Natural killer cell (primary cell): ENCODE results near the gene FHOD3. TPM values are rescaled to one million over a fixed set of nuclear protein-coding genes. Genes with fewer than 3 reads are reported as not detected.

Experiments used
- ATAC-seq, 3 donors: fragments of 150-1000 bp in 2 of 3; fragments of 200-7000 bp in 1 of 3; cut with Tn5 transposase; 1 replicate in 1 of 3; 2 replicates in 2 of 3; pipeline ENCODE4 v1.10.0; 2021; ENCODE audit warnings: mild to moderate bottlenecking in 2 of 3, moderate library complexity in 2 of 3
- DNase-seq, 2 donors: peaks; one replicate each; pipeline versions ENCODE4 v3.0.0 to v3.0.0-alpha.2; 2013 to 2021; ENCODE audit warnings: mixed read lengths in 1 of 2
- H3K27ac ChIP-seq: one replicate; pipeline ENCODE4 v1.5.1; 2013; ENCODE audit warnings: mild to moderate bottlenecking, low read length
- H3K27me3 ChIP-seq: one replicate; pipeline ENCODE4 v1.6.1; 2013; ENCODE audit warnings: low read length; ENCODE audit not compliant: control insufficient read depth, insufficient read depth
- H3K36me3 ChIP-seq: one replicate; pipeline ENCODE4 v1.6.1; 2013; ENCODE audit warnings: low read length; ENCODE audit not compliant: control insufficient read depth, insufficient read depth
- H3K4me1 ChIP-seq: one replicate; pipeline ENCODE4 v1.6.1; 2013; ENCODE audit warnings: low read length; ENCODE audit not compliant: control insufficient read depth, insufficient read depth
- H3K4me3 ChIP-seq: one replicate; pipeline ENCODE4 v1.5.1; 2013; ENCODE audit warnings: low read length
- H3K9me3 ChIP-seq: one replicate; pipeline ENCODE4 v1.6.1; 2013; ENCODE audit warnings: low read length; ENCODE audit not compliant: control insufficient read depth, insufficient read depth
- H3K27ac Mint-ChIP-seq, 2 donors: one replicate each; pipeline ENCODE4 v1.8.0; 2022; ENCODE audit warnings: mild to moderate bottlenecking in 2 of 2, mixed read lengths in 2 of 2, moderate library complexity in 1 of 2
- H3K27me3 Mint-ChIP-seq, 2 donors: one replicate each; pipeline ENCODE4 v1.8.0; 2022; ENCODE audit warnings: low read depth in 2 of 2, mixed read lengths in 2 of 2
- H3K36me3 Mint-ChIP-seq: one replicate; pipeline ENCODE4 v1.8.0; 2022; ENCODE audit warnings: mixed read lengths
- H3K4me1 Mint-ChIP-seq, 2 donors: one replicate each; pipeline ENCODE4 v1.8.0; 2022; ENCODE audit warnings: mixed read lengths in 2 of 2
- H3K4me3 Mint-ChIP-seq: one replicate; pipeline ENCODE4 v1.8.0; 2022; ENCODE audit warnings: mild to moderate bottlenecking, moderate library complexity, mixed read lengths
- H3K9me3 Mint-ChIP-seq, 2 donors: one replicate each; pipeline ENCODE4 v1.8.0; 2022; ENCODE audit warnings: mixed read lengths in 2 of 2
- CTCF ChIP-seq: fragments of 200-600 bp; IDR thresholded peaks from one replicate; pipeline ENCODE4 v1.8.0; 2022; ENCODE audit warnings: antibody characterized with exemption
- WGBS: methylation state at CpG from one replicate; pipeline ENCODE4 v1.1.7; 2013; ENCODE audit warnings: missing lambda C conversion rate; ENCODE audit not compliant: insufficient coverage; 5-methylcytosine and 5-hydroxymethylcytosine counted together
- intact Hi-C: fragments of 100-400 bp; cut with micrococcal nuclease; formaldehyde crosslinking; loops from one replicate; pipeline ENCODE4 v1.14.2; 2022
- total RNA-seq, 4 donors: library from RNA; stranded (reverse); fragments of 120-200 nt in 1 of 4; gene quantifications; one replicate each; pipeline versions ENCODE4 v1.2.3 to v1.2.4, GENCODE V29; 2013 to 2022

FHOD3 gene
- total RNA-seq, 3 donors from 2014 or later (not counting 1 experiment from before 2014, with no cell fraction given): not detected

DNA sequence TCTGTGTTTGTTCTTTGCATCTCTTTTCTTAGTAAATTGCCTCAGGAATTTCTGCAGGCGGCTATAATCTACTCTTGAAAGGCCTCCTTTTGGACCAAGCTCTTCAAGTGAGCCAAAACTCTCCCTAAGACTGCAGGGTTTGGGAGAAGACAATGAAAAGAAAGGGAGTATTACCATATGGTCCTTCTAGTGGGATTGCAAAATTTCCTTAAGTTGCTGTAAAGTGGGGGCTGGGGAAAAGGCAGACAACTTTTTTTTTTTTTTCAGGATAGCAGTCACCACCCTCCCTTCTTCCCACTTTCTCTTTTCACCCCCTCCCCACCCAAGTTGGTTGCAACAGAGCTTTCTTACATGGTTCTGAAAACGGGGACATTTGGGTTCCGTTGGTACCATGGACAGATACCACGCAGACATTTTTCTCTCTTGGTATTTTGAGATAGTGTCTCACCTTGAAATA is 183.7 kb downstream of the FHOD3 start:
- no peak overlapping the region for H3K4me3 Mint-ChIP-seq
- TF ChIP-seq CTCF: no peak
- Histone ChIP-seq H3K36me3 (no peaks in the 10 kb centered on the region), H3K4me1 (no peaks in the 10 kb centered on the region), H3K27ac (no peak overlapping the region), H3K27me3 (no peaks in the 10 kb centered on the region), H3K9me3 (no peaks in the 10 kb centered on the region), H3K4me3 (no peak overlapping the region)
- H3K36me3 Mint-ChIP-seq: no peaks in the 10 kb centered on the region
- DNase-seq: no peak
- peaks cover 8 to 14% of the 10 kb centered on the region in 2 donors for H3K27me3 Mint-ChIP-seq
- H3K4me1 Mint-ChIP-seq: no peaks in the 10 kb centered on the region
- WGBS: 68% methylated on average over 2 of the region's 4 CpGs
- H3K27ac Mint-ChIP-seq: no peak overlapping the region
- intact Hi-C loops: no loop called here
- H3K9me3 Mint-ChIP-seq: peaks cover 2 to 3% of the 10 kb centered on the region in 2 donors
- no peak for ATAC-seq

- Histone ChIP-seq H3K36me3 (no peaks in the 10 kb centered on the region), H3K27me3 (no peaks in the 10 kb centered on the region), H3K4me3 (no peak overlapping the region), H3K4me1 (no peaks in the 10 kb centered on the region), H3K27ac (no peak overlapping the region), H3K9me3 (no peaks in the 10 kb centered on the region)
- Mint-ChIP-seq H3K27ac (no peak overlapping the region), H3K4me1 (no peaks in the 10 kb centered on the region), H3K36me3 (no peaks in the 10 kb centered on the region), H3K9me3 (peaks cover under 1% of the 10 kb centered on the region in 2 donors), H3K4me3 (no peak overlapping the region), H3K27me3 (peaks cover 5 to 7% of the 10 kb centered on the region in 2 donors)
- DNase-seq (no peak), ATAC-seq (no peak)
- intact Hi-C loops: no loop called here
- no peak for TF ChIP-seq CTCF
- WGBS: 83% methylated on average over 1 of the region's 1 CpG
Measured at GRCh38 chr18:36481935-36482334, 184.4 kb downstream of the FHOD3 start.

DNA sequence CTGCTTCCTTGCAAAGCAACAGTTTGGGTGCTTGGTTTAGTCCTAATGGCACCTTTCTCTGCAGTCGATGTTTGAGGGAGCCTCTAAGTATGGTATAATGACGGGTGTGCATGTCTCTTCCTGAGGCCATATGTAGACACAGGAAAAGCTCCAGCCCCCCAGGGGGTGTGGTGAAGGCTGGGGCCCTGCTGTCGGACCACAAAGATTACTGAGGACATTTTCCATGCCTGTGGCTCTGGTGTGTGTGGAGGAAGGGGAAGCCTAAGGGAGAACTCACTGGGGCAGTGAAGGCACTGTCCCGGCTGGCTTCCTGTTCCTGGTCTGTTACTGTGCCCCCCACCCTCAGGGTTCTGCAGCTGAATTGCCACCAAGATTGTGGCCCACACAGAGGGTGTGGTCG is 187.1 kb downstream of the FHOD3 start:
- intact Hi-C loops: no loop called here
- no peak overlapping the region for H3K4me3 ChIP-seq

More for the DNA sequence above, 187.1 kb downstream of the FHOD3 start:
- H3K27me3 Mint-ChIP-seq: peaks cover 7% of the 10 kb centered on the region in 2 donors
- Histone ChIP-seq H3K4me1 (no peaks in the 10 kb centered on the region), H3K27ac (no peak overlapping the region), H3K27me3 (no peaks in the 10 kb centered on the region), H3K36me3 (no peaks in the 10 kb centered on the region), H3K9me3 (no peaks in the 10 kb centered on the region)
- no peak for DNase-seq
- TF ChIP-seq CTCF: no peak
- no peaks in the 10 kb centered on the region for H3K4me1 Mint-ChIP-seq
- H3K9me3 Mint-ChIP-seq: no peaks in the 10 kb centered on the region
- H3K4me3 Mint-ChIP-seq: no peak overlapping the region
- no peak overlapping the region for H3K27ac Mint-ChIP-seq
- WGBS: 76% methylated on average over 5 of the region's 5 CpGs
- H3K36me3 Mint-ChIP-seq: no peaks in the 10 kb centered on the region
- ATAC-seq: no peak
